ENCODE measurements around the gene CDYL.
A peak's percentile ranks its signal among the peaks of the same experiment; 100 is the strongest.

Gene CDYL

DNA sequence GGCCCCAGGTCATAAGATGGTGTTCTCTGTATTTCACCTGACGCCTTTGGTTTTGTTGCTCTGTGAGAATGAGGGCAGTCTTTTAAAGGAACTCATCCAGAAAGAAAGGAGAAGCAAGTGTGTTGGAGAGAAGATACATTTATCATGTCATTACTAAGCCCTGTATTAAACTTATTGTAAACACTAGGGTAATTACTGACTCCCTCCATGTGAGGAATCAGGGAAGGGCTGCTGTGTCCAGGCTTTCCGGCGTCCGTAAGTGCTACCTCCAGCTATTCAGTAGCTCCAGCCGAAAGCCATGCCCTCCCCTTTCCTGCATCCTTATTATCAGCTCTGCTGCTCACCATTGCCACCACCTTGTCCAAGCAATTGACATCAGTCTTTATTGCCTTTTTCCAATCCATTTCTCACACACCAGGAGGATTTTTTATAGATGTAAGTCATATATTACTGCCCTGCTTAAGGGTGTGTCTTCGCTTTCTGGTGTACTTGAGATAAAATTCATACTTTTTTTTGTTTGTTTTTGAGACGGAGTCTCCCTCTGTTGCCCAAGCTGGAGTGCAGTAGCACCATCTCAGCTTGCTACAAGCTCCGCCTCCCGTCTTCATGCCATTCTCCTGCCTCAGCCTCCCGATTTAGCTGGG is 133.0 kb downstream of the CDYL start:
- peak overlapping the region; percentile 64 for H3K27ac ChIP-seq
- TF ChIP-seq, protein P1, sequence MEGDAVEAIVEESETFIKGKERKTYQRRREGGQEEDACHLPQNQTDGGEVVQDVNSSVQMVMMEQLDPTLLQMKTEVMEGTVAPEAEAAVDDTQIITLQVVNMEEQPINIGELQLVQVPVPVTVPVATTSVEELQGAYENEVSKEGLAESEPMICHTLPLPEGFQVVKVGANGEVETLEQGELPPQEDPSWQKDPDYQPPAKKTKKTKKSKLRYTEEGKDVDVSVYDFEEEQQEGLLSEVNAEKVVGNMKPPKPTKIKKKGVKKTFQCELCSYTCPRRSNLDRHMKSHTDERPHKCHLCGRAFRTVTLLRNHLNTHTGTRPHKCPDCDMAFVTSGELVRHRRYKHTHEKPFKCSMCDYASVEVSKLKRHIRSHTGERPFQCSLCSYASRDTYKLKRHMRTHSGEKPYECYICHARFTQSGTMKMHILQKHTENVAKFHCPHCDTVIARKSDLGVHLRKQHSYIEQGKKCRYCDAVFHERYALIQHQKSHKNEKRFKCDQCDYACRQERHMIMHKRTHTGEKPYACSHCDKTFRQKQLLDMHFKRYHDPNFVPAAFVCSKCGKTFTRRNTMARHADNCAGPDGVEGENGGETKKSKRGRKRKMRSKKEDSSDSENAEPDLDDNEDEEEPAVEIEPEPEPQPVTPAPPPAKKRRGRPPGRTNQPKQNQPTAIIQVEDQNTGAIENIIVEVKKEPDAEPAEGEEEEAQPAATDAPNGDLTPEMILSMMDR (conservative IDR thresholded peaks at IDR 0.05): no peak

DNA sequence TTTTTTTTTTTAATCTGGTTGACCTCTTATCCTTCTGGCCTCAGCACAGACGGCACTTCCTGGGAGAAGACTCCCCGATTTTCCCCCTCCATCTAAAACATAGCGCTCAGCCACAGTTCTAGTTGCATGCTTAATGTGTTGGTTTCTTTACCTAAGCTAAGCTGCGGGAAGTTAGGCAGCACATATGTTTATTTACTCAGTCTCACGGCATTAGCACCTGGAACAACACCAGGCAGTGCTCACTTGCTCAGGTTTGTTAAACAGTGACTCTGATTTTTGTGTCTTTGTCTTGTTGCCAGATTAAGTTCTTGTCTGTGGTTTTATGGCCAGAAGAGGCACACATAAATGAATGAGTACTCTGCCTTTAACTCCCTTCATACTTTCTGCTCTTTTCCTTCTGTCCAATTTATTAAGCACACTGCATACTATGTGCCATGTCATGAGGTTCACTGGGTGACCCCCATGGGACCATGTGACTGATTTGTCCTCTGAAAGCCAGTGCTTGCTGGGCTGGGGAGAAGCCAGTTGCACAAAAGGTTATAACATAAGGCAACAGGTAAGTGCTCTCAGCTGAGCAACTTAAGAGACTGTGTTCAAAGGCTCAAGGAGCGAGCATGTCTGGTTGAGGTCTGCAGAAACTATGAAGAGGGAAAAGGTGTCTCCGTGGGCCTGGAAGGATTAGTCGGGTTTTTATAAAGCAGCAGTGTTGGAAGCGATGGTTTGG is 134.0 kb downstream of the CDYL start:
- TF ChIP-seq, protein P1 (conservative IDR thresholded peaks at IDR 0.05): no peak
- H3K27ac ChIP-seq: peak overlapping the region; percentile 64

DNA sequence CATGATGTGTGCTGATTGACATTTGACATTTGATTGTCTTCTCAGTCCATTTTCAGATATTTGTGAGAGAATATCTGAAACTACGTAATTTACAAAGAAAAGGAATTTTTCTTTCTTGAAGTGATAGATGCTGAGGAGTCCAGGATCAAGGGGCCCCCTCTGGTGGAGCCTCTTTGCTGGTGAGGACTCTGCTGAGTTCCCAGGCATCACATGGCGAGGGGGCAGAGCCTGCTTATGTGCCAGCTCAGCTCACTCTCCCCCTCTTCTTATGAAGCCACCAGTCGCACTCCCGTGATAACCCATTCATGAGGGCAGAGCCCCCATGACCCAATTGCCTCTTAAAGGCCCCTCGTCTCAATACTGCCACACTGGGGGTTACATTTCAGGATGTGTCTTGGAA is 136.4 kb downstream of the CDYL start:
- TF ChIP-seq, protein P1 (conservative IDR thresholded peaks at IDR 0.05): no peak
- H3K27ac ChIP-seq: no peak overlapping the region

DNA sequence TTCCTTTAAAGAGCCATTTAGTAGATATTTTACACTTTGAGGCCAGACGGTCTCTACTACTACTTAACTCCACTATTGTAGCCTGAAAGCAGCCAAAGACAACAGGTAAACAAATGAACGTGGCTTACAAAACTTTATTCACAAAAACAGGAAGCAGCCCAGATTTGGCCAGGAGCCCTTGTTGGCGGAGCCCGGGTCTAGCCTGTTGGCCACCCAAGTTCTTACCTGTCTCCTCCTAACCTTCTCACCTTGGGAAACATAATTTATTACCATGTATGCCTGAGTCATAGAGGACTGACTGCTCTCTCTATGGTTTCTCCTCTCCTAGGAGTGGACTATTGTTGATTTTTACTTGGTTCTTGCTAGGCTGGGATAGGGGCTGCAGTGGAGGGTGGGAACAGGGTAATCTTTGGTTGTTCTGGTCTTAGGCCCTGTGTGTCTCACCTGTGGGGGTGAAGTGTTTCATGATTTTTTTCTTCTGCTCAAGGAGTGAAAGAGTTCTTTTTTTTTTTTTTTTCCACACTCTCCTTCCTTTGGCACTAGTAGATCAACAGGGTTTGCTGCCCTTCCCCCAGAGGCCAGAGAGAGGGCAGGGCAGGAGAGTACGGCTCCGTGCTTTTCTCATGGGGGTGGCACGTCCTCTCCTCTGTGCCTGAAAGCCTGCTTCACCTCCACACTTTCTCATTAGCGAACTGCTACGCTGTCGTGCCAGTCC is 137.7 kb downstream of the CDYL start:
- no peak overlapping the region for H3K27ac ChIP-seq
- TF ChIP-seq, protein P1 (conservative IDR thresholded peaks at IDR 0.05): no peak

DNA sequence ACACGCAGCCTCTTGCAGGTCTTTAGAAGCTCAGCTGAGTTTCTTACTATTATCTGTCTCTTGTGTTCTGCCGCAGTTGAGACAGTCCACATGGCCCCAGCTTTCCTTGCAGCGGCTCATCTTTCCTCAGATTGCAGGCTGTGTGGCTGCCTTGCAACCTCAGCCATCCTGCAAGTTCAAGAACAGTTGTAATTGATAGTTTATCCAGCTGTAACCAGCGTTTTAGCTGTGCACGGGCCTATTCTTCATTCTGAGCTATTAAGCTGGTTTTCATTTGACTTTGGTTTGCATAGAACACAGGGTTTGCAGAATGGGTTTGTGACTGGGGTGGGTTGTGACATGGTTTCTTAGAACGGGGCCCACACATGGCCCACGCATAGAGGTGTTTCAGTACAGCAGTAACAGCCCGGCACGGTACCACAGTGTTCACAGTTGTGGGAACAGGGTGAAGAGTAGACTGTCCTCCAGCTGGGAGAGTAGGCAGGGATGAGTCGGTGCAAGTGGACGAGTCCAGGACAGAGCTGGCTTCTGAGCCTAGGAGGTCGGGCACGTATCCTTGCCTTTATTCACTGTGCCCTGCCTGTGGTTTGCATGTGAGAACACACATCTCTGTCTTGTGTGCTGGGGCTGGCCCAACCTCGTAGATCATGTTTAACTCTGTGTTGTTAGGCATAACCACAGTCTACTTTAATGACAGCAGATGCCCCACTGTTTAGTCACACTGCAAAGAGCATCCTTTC is 138.4 kb downstream of the CDYL start:
- no peak overlapping the region for H3K27ac ChIP-seq
- TF ChIP-seq, protein P1 (conservative IDR thresholded peaks at IDR 0.05): no peak

DNA sequence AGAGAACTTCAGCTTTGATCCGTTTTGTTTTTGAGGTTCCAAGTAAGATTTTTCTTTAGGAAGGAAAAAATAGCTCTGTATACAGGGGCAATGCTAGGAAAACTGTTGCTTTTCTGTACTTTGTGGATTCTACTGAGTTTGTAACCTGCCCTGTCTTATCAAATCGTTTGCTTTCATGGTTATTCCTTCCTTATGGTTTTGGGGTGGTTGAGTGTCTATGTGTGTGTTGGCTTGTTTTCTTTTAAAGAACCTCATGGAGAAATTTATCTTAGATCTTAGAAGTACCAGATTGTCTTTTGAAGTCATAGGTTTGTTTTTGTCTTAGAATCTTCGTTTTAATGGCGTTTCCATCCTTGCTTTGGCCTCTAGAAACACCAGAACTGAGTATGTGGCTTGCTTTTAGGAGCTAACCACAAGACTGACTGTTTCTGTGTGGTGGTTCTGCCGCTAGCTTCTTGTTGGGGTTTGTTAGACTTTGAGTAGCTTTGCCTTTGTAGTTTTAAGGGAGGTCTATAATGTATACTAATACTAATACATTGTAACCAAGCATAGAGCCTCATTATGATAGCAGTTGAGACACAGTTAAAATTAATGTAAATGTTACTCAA is 140.9 kb downstream of the CDYL start:
- H3K27ac ChIP-seq: no peak overlapping the region
- TF ChIP-seq, protein P1 (conservative IDR thresholded peaks at IDR 0.05): no peak
